WTC11 (cell line): ENCODE results near the gene PCK2. TPM values are rescaled to one million over a fixed set of nuclear protein-coding genes. Genes with fewer than 3 reads are reported as not detected.

Source experiments
- EMX1 ChIP-seq: fragments of 250-450 bp; sonication (Bioruptor Pico); IDR thresholded peaks from 2 replicates; pipeline ENCODE4 v1.8.0; 2021; ENCODE audit warnings: mild to moderate bottlenecking
- FOXP1 ChIP-seq: sonication (generic); formaldehyde crosslinking; IDR thresholded peaks from 2 replicates; pipeline ENCODE4 v1.8.0; 2022; ENCODE audit warnings: missing genetic modification reagents, mild to moderate bottlenecking, moderate library complexity, borderline replicate concordance
- MYBL2 ChIP-seq: sonication (generic); formaldehyde crosslinking; IDR thresholded peaks from 2 replicates; pipeline ENCODE4 v1.8.1; 2023; ENCODE audit warnings: mild to moderate bottlenecking, moderate library complexity, missing genetic modification reagents
- OVOL2 ChIP-seq: fragments of 250-450 bp; sonication (Bioruptor Pico); IDR thresholded peaks from 2 replicates; pipeline ENCODE4 v1.9.0; 2021; ENCODE audit warnings: mild to moderate bottlenecking, borderline replicate concordance
- PRRX2 ChIP-seq: fragments of 250-450 bp; sonication (Bioruptor Pico); IDR thresholded peaks from 2 replicates; pipeline ENCODE4 v1.8.0; 2021; ENCODE audit warnings: mild to moderate bottlenecking
- RORB ChIP-seq: fragments of 250-450 bp; sonication (Bioruptor Pico); IDR thresholded peaks from 2 replicates; pipeline ENCODE4 v1.9.0; 2021; ENCODE audit warnings: mild to moderate bottlenecking
- TP53 ChIP-seq: sonication (generic); formaldehyde crosslinking; IDR thresholded peaks from 2 replicates; pipeline ENCODE4 v1.8.1; 2023; ENCODE audit warnings: mild to moderate bottlenecking, missing genetic modification reagents
- ZNF317 ChIP-seq: sonication (generic); formaldehyde crosslinking; IDR thresholded peaks from 2 replicates; pipeline ENCODE4 v1.8.1; 2023; ENCODE audit warnings: low read depth, mild to moderate bottlenecking, moderate library complexity, missing genetic modification reagents, borderline replicate concordance
- ZNF396 ChIP-seq: fragments of 250-450 bp; sonication (Bioruptor Pico); IDR thresholded peaks from 2 replicates; pipeline ENCODE4 v1.8.0; 2021; ENCODE audit warnings: mild to moderate bottlenecking, moderate library complexity, borderline replicate concordance
- ZNF416 ChIP-seq: fragments of 250-450 bp; sonication (Bioruptor Pico); IDR thresholded peaks from 2 replicates; pipeline ENCODE4 v1.9.0; 2021; ENCODE audit warnings: mild to moderate bottlenecking, inconsistent platforms
- total RNA-seq: library from RNA; stranded (reverse); gene quantifications from 3 replicates; pipeline ENCODE4 v1.2.3, GENCODE V29; 2021
- TF ChIP-seq, protein P1 (sequence below): sonication (generic); formaldehyde crosslinking; IDR thresholded peaks from 2 replicates; pipeline ENCODE4 v1.8.1; 2023; ENCODE audit warnings: mild to moderate bottlenecking, missing genetic modification reagents, borderline replicate concordance
- TF ChIP-seq, protein P2 (sequence below): sonication (generic); formaldehyde crosslinking; IDR thresholded peaks from 2 replicates; pipeline ENCODE4 v1.8.0; 2023; ENCODE audit warnings: missing genetic modification reagents, mild to moderate bottlenecking, borderline replicate concordance
- TF ChIP-seq, protein P3 (sequence below): sonication (generic); formaldehyde crosslinking; IDR thresholded peaks from 2 replicates; pipeline ENCODE4 v1.8.1; 2023; ENCODE audit warnings: mild to moderate bottlenecking, missing genetic modification reagents
- TF ChIP-seq, protein P4 (sequence below): fragments of 250-450 bp; sonication (Bioruptor Pico); IDR thresholded peaks from 2 replicates; pipeline ENCODE4 v1.9.0; 2021; ENCODE audit warnings: mild to moderate bottlenecking, borderline replicate concordance
- TF ChIP-seq, protein P5 (sequence below): fragments of 250-450 bp; sonication (Bioruptor Pico); conservative IDR thresholded peaks from 2 replicates; pipeline ENCODE4 v1.9.0; 2021; ENCODE audit warnings: mild to moderate bottlenecking
- TF ChIP-seq, protein P6 (sequence below): sonication (generic); formaldehyde crosslinking; IDR thresholded peaks from 2 replicates; pipeline ENCODE4 v1.8.0; 2022; ENCODE audit warnings: missing genetic modification reagents

PCK2 gene
- total RNA-seq, 1 experiment from 2014 or later: 67.0 TPM

DNA sequence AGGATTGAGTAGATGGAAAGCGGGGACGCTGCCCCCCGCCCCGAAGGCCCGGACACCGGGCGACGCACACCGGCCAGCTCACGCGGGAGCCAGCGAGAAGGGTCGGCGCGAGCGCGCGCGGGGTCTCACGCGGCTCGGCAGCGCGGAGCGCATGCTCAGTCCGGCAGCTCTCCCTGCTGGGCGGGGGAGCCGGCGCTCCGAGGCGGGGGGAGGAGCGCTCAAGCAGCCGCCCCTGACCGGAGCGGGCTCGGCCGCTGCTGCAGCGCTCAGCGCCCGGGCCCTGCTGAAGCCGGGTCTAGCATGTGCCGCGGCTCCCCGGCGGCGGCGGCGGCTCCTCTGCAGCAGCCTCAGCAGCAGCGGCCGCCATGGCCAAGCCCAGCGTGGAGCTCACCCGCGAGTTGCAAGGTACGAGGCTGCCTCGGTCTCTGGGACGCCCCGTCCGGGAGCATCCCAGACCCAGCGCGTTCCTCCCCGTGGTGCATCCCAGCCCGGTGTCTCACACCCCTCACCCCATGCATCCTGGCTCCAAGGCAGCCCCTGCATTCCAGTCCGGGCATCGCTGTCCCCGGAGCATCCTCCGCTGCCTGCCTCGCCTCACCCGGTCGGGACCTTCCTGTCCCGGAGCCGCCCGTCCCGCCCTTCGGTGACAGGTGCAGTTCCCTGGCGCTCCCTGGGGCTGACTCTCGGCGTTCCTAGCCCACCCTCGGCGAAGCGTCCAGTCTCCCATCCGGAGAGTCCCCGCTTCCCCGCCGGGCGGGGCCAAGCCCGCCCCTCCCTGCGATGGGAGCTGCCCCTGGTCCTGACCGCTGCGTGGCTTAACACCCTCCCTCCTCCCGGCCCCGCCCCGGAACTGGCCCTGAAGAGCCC is 42.1 kb upstream of the PCK2 start, which contains the start of gene CARMIL3 (continued):
- TF ChIP-seq, protein P1, sequence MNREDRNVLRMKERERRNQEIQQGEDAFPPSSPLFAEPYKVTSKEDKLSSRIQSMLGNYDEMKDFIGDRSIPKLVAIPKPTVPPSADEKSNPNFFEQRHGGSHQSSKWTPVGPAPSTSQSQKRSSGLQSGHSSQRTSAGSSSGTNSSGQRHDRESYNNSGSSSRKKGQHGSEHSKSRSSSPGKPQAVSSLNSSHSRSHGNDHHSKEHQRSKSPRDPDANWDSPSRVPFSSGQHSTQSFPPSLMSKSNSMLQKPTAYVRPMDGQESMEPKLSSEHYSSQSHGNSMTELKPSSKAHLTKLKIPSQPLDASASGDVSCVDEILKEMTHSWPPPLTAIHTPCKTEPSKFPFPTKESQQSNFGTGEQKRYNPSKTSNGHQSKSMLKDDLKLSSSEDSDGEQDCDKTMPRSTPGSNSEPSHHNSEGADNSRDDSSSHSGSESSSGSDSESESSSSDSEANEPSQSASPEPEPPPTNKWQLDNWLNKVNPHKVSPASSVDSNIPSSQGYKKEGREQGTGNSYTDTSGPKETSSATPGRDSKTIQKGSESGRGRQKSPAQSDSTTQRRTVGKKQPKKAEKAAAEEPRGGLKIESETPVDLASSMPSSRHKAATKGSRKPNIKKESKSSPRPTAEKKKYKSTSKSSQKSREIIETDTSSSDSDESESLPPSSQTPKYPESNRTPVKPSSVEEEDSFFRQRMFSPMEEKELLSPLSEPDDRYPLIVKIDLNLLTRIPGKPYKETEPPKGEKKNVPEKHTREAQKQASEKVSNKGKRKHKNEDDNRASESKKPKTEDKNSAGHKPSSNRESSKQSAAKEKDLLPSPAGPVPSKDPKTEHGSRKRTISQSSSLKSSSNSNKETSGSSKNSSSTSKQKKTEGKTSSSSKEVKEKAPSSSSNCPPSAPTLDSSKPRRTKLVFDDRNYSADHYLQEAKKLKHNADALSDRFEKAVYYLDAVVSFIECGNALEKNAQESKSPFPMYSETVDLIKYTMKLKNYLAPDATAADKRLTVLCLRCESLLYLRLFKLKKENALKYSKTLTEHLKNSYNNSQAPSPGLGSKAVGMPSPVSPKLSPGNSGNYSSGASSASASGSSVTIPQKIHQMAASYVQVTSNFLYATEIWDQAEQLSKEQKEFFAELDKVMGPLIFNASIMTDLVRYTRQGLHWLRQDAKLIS (CRISPR knock-in tag): no peak
- no peak for TF ChIP-seq ZNF396 (CRISPR knock-in tag)
- TF ChIP-seq EMX1: no peak
- TF ChIP-seq TP53 (CRISPR knock-in tag): no peak
- TF ChIP-seq, protein P2, sequence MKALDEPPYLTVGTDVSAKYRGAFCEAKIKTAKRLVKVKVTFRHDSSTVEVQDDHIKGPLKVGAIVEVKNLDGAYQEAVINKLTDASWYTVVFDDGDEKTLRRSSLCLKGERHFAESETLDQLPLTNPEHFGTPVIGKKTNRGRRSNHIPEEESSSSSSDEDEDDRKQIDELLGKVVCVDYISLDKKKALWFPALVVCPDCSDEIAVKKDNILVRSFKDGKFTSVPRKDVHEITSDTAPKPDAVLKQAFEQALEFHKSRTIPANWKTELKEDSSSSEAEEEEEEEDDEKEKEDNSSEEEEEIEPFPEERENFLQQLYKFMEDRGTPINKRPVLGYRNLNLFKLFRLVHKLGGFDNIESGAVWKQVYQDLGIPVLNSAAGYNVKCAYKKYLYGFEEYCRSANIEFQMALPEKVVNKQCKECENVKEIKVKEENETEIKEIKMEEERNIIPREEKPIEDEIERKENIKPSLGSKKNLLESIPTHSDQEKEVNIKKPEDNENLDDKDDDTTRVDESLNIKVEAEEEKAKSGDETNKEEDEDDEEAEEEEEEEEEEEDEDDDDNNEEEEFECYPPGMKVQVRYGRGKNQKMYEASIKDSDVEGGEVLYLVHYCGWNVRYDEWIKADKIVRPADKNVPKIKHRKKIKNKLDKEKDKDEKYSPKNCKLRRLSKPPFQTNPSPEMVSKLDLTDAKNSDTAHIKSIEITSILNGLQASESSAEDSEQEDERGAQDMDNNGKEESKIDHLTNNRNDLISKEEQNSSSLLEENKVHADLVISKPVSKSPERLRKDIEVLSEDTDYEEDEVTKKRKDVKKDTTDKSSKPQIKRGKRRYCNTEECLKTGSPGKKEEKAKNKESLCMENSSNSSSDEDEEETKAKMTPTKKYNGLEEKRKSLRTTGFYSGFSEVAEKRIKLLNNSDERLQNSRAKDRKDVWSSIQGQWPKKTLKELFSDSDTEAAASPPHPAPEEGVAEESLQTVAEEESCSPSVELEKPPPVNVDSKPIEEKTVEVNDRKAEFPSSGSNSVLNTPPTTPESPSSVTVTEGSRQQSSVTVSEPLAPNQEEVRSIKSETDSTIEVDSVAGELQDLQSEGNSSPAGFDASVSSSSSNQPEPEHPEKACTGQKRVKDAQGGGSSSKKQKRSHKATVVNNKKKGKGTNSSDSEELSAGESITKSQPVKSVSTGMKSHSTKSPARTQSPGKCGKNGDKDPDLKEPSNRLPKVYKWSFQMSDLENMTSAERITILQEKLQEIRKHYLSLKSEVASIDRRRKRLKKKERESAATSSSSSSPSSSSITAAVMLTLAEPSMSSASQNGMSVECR (CRISPR knock-in tag): peak; percentile 1
- peak; percentile 84 for TF ChIP-seq FOXP1 (CRISPR knock-in tag)
- TF ChIP-seq, protein P3, sequence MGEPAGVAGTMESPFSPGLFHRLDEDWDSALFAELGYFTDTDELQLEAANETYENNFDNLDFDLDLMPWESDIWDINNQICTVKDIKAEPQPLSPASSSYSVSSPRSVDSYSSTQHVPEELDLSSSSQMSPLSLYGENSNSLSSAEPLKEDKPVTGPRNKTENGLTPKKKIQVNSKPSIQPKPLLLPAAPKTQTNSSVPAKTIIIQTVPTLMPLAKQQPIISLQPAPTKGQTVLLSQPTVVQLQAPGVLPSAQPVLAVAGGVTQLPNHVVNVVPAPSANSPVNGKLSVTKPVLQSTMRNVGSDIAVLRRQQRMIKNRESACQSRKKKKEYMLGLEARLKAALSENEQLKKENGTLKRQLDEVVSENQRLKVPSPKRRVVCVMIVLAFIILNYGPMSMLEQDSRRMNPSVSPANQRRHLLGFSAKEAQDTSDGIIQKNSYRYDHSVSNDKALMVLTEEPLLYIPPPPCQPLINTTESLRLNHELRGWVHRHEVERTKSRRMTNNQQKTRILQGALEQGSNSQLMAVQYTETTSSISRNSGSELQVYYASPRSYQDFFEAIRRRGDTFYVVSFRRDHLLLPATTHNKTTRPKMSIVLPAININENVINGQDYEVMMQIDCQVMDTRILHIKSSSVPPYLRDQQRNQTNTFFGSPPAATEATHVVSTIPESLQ (CRISPR knock-in tag): no peak
- peak; percentile 48; the same call in 1 of the 2 replicates for TF ChIP-seq ZNF317 (CRISPR knock-in tag)
- TF ChIP-seq, protein P4, sequence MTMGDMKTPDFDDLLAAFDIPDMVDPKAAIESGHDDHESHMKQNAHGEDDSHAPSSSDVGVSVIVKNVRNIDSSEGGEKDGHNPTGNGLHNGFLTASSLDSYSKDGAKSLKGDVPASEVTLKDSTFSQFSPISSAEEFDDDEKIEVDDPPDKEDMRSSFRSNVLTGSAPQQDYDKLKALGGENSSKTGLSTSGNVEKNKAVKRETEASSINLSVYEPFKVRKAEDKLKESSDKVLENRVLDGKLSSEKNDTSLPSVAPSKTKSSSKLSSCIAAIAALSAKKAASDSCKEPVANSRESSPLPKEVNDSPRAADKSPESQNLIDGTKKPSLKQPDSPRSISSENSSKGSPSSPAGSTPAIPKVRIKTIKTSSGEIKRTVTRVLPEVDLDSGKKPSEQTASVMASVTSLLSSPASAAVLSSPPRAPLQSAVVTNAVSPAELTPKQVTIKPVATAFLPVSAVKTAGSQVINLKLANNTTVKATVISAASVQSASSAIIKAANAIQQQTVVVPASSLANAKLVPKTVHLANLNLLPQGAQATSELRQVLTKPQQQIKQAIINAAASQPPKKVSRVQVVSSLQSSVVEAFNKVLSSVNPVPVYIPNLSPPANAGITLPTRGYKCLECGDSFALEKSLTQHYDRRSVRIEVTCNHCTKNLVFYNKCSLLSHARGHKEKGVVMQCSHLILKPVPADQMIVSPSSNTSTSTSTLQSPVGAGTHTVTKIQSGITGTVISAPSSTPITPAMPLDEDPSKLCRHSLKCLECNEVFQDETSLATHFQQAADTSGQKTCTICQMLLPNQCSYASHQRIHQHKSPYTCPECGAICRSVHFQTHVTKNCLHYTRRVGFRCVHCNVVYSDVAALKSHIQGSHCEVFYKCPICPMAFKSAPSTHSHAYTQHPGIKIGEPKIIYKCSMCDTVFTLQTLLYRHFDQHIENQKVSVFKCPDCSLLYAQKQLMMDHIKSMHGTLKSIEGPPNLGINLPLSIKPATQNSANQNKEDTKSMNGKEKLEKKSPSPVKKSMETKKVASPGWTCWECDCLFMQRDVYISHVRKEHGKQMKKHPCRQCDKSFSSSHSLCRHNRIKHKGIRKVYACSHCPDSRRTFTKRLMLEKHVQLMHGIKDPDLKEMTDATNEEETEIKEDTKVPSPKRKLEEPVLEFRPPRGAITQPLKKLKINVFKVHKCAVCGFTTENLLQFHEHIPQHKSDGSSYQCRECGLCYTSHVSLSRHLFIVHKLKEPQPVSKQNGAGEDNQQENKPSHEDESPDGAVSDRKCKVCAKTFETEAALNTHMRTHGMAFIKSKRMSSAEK (CRISPR knock-in tag): no peak
- TF ChIP-seq, protein P5, sequence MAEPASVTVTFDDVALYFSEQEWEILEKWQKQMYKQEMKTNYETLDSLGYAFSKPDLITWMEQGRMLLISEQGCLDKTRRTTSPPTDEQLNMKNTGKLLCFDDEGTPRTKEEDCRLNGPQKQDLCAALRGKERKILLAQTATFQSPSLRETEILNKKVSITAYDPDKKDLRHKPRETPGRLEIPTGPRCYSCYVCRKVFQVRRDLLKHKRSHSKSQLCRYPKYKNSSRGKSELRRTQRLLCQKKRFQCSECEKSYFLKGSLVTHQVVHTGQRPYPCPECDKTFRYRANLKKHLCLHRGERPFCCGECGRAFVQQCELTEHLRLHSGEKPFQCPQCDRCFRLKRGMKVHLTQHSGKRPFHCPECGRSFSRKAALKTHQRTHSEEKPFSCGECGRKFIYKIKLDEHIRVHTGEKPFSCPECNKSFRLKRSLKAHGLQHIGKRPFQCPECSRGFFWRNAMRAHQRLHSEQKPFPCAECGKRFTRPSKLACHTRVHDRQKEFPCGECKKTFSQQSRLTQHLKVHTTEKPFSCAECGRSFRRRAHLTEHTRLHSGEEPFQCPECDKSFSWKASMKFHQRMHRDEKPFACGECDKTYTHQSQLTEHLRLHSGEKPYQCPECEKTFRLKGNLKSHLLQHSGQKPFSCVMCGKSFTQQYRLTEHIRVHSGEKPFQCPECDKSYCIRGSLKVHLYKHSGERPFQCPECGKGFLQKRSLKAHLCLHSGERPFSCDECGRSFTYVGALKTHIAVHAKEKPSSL: no peak
- TF ChIP-seq ZNF416 (CRISPR knock-in tag): no peak
- TF ChIP-seq RORB (CRISPR knock-in tag): no peak
- TF ChIP-seq PRRX2: no peak
- TF ChIP-seq MYBL2: peak; percentile 73; the same call in 1 of the 2 replicates
- TF ChIP-seq, protein P6, sequence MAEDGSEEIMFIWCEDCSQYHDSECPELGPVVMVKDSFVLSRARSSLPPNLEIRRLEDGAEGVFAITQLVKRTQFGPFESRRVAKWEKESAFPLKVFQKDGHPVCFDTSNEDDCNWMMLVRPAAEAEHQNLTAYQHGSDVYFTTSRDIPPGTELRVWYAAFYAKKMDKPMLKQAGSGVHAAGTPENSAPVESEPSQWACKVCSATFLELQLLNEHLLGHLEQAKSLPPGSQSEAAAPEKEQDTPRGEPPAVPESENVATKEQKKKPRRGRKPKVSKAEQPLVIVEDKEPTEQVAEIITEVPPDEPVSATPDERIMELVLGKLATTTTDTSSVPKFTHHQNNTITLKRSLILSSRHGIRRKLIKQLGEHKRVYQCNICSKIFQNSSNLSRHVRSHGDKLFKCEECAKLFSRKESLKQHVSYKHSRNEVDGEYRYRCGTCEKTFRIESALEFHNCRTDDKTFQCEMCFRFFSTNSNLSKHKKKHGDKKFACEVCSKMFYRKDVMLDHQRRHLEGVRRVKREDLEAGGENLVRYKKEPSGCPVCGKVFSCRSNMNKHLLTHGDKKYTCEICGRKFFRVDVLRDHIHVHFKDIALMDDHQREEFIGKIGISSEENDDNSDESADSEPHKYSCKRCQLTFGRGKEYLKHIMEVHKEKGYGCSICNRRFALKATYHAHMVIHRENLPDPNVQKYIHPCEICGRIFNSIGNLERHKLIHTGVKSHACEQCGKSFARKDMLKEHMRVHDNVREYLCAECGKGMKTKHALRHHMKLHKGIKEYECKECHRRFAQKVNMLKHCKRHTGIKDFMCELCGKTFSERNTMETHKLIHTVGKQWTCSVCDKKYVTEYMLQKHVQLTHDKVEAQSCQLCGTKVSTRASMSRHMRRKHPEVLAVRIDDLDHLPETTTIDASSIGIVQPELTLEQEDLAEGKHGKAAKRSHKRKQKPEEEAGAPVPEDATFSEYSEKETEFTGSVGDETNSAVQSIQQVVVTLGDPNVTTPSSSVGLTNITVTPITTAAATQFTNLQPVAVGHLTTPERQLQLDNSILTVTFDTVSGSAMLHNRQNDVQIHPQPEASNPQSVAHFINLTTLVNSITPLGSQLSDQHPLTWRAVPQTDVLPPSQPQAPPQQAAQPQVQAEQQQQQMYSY (CRISPR knock-in tag): no peak
- TF ChIP-seq OVOL2 (CRISPR knock-in tag): no peak
